ENCODE data around the gene MRPL44.

The MRPL44 gene

GRCh38 chr2:223993634-223994232 lies 36.5 kb downstream of the MRPL44 start:
- H3K27ac ChIP-seq (ENCODE audit: low read length): no peak overlapping the region

DNA sequence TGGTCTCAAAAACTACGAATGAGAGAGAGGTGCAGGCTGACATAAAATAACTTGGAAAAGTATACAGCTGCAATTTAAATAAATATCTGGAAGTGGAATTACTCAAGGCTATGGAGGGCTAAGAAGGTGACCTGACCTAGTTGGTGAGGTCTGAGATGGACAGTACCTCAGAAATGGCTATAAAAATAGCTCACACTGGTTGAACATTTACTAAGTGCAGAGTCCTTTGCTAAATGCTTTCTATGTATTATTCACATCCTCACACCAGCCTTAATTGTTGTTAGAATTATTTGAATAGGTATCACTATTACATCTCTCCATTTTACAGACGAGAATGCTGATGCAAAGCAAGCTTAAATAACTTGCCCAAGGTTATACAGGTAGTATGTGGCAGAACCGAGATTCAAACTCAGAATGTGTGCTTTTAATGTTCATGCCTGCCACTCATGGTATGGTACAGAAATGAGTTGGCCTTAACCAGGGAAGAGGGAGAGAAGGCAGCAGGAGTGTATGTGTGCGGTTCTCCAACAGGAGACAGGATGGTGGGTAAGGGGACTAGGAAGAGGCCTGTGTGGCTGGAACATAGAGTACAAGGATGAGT lies 37.4 kb downstream of the MRPL44 start:
- no peaks in the 10 kb centered on the region for H3K9me2 ChIP-seq (replicated peaks; ENCODE audit: insufficient read depth, low read length)
- no peak overlapping the region for H2AFZ ChIP-seq (ENCODE audit: low read length)
- H3K4me1 ChIP-seq (ENCODE audit: low read length): no peaks in the 10 kb centered on the region
- H4K20me1 ChIP-seq (ENCODE audit: insufficient read depth, low read length): no peaks in the 10 kb centered on the region
- no peak overlapping the region for H3K27ac ChIP-seq (ENCODE audit: low read length)
- H3F3A ChIP-seq (ENCODE audit: insufficient read depth, low read length): no peaks in the 10 kb centered on the region
- H3K27me3 ChIP-seq (replicated peaks; ENCODE audit: insufficient read depth, low read length): no peaks in the 10 kb centered on the region
- DNase-seq: no peak
- no peak overlapping the region for H3K4me3 ChIP-seq (ENCODE audit: low read length)
- H3K36me3 ChIP-seq (replicated peaks; ENCODE audit: insufficient read depth, low read length): no peaks in the 10 kb centered on the region
- no peak overlapping the region for H3K9ac ChIP-seq (ENCODE audit: low read length)
- H3K4me2 ChIP-seq (ENCODE audit: low read depth, low read length): no peak overlapping the region
- H3K79me2 ChIP-seq (ENCODE audit: low read length): no peaks in the 10 kb centered on the region
- no peaks in the 10 kb centered on the region for H3K9me3 ChIP-seq (replicated peaks; ENCODE audit: insufficient read depth, low read length)
- TF ChIP-seq EZH2phosphoT487 (IDR thresholded peaks at IDR 0.05; ENCODE audit: low read length) (no peak), CTCF (IDR thresholded peaks at IDR 0.05; ENCODE audit: low read length) (no peak), EZH2 (optimal IDR thresholded peaks at IDR 0.05; ENCODE audit: low read depth, low read length) (no peak)

More at GRCh38 chr2:223993634-223994232, 36.5 kb downstream of the MRPL44 start:
- H3K79me2 ChIP-seq (ENCODE audit: low read length): no peaks in the 10 kb centered on the region
- H3K4me2 ChIP-seq (ENCODE audit: low read depth, low read length): no peak overlapping the region
- H3K9me2 ChIP-seq (replicated peaks; ENCODE audit: insufficient read depth, low read length): no peaks in the 10 kb centered on the region
- no peaks in the 10 kb centered on the region for H3K9me3 ChIP-seq (replicated peaks; ENCODE audit: insufficient read depth, low read length)
- H4K20me1 ChIP-seq (ENCODE audit: insufficient read depth, low read length): no peaks in the 10 kb centered on the region
- no peaks in the 10 kb centered on the region for H3K27me3 ChIP-seq (replicated peaks; ENCODE audit: insufficient read depth, low read length)
- TF ChIP-seq EZH2 (optimal IDR thresholded peaks at IDR 0.05; ENCODE audit: low read depth, low read length) (no peak), CTCF (IDR thresholded peaks at IDR 0.05; ENCODE audit: low read length) (peak; percentile 83), EZH2phosphoT487 (IDR thresholded peaks at IDR 0.05; ENCODE audit: low read length) (no peak)
- no peaks in the 10 kb centered on the region for H3K4me1 ChIP-seq (ENCODE audit: low read length)
- no peak overlapping the region for H2AFZ ChIP-seq (ENCODE audit: low read length)
- no peaks in the 10 kb centered on the region for H3F3A ChIP-seq (ENCODE audit: insufficient read depth, low read length)
- no peak overlapping the region for H3K4me3 ChIP-seq (ENCODE audit: low read length)
- no peaks in the 10 kb centered on the region for H3K36me3 ChIP-seq (replicated peaks; ENCODE audit: insufficient read depth, low read length)
- DNase-seq: peak; percentile 77
- H3K9ac ChIP-seq (ENCODE audit: low read length): no peak overlapping the region

DNA sequence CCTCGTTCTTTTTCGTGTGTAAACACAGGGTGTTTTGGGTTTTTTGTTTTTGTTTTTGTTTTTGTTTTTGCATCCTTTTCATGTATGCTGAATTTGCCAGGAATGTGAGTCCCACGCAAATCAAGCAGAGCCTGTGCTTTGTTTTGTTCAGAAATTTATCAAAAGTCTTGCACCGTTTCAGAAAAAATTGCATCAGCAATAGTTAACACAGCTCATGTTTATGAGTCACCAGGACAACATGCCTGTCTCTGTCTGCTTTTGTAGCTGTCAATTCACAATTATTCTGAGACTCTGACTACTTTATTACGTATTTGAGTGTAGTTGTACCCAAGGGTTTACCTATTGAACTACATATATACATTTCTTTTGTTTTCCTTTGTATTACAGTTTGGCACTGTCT lies 38.3 kb downstream of the MRPL44 start:
- TF ChIP-seq CTCF (IDR thresholded peaks at IDR 0.05; ENCODE audit: low read length): no peak
- TF ChIP-seq EZH2phosphoT487 (IDR thresholded peaks at IDR 0.05; ENCODE audit: low read length): no peak
- TF ChIP-seq EZH2 (optimal IDR thresholded peaks at IDR 0.05; ENCODE audit: low read depth, low read length): no peak
- no peak overlapping the region for H3K27ac ChIP-seq (ENCODE audit: low read length)

More for the DNA sequence above, 38.3 kb downstream of the MRPL44 start:
- Histone ChIP-seq H3K4me2 (ENCODE audit: low read depth, low read length) (no peak overlapping the region), H3F3A (ENCODE audit: insufficient read depth, low read length) (no peaks in the 10 kb centered on the region), H4K20me1 (ENCODE audit: insufficient read depth, low read length) (no peaks in the 10 kb centered on the region), H3K27me3 (replicated peaks; ENCODE audit: insufficient read depth, low read length) (no peaks in the 10 kb centered on the region), H3K9me3 (replicated peaks; ENCODE audit: insufficient read depth, low read length) (no peaks in the 10 kb centered on the region), H3K9me2 (replicated peaks; ENCODE audit: insufficient read depth, low read length) (no peaks in the 10 kb centered on the region), H3K4me3 (ENCODE audit: low read length) (no peak overlapping the region), H3K36me3 (replicated peaks; ENCODE audit: insufficient read depth, low read length) (no peaks in the 10 kb centered on the region), H3K9ac (ENCODE audit: low read length) (no peak overlapping the region), H3K79me2 (ENCODE audit: low read length) (no peaks in the 10 kb centered on the region), H2AFZ (ENCODE audit: low read length) (no peak overlapping the region), H3K4me1 (ENCODE audit: low read length) (no peaks in the 10 kb centered on the region)
- DNase-seq: no peak

All from MM.1S (cell line).